ENCODE results near the gene KIAA1217. TPM values are rescaled to one million over a fixed set of nuclear protein-coding genes. Genes with fewer than 3 reads are reported as not detected.

KIAA1217 gene
- total and polyA plus RNA-seq, 3 donors from 2014 or later, result 40.0 to 197 (median 134) TPM

- no peak overlapping the region for H3K4me3 ChIP-seq
- no peaks in the 10 kb centered on the region for H3K36me3 ChIP-seq (ENCODE audit: low read depth, missing control alignments)
- 73 to 93% methylated on average over 1 of the region's 1 CpG for WGBS, 2 donors
- intact Hi-C loops (cut with DNase I; ENCODE audit: low total_unique reads), result loop anchor here (10.0 kb wide), 1 partner anchor 373 kb away; no protein-coding TSS in a partner anchor
- H3K27ac ChIP-seq, result no peak overlapping the region
- no peaks in the 10 kb centered on the region for H3K27me3 ChIP-seq
- no peak for DNase-seq
- no peaks in the 10 kb centered on the region for H3K4me1 ChIP-seq
- TF ChIP-seq POLR2A (IDR thresholded peaks at IDR 0.05) (no peak), CTCF (IDR thresholded peaks at IDR 0.05) (no peak)
- H3K9me3 ChIP-seq, result no peaks in the 10 kb centered on the region
These were observed 158.8 kb downstream of the KIAA1217 start for GRCh38 chr10:24367688-24368087.

GRCh38 chr10:24370877-24371276 lies 161.9 kb downstream of the KIAA1217 start:
- Histone ChIP-seq H3K4me1 (no peaks in the 10 kb centered on the region), H3K4me3 (no peak overlapping the region), H3K27me3 (no peaks in the 10 kb centered on the region), H3K27ac (no peak overlapping the region), H3K36me3 (ENCODE audit: low read depth, missing control alignments) (no peaks in the 10 kb centered on the region), H3K9me3 (no peaks in the 10 kb centered on the region)
- no peak for DNase-seq
- intact Hi-C loops (cut with DNase I; ENCODE audit: low total_unique reads), result no loop called here
- WGBS, 2 donors, result 93% methylated on average over 4 of the region's 4 CpGs
- TF ChIP-seq POLR2A (IDR thresholded peaks at IDR 0.05), result no peak
- no peak for TF ChIP-seq CTCF (IDR thresholded peaks at IDR 0.05)

- Histone ChIP-seq H3K4me1 (no peaks in the 10 kb centered on the region), H3K9me3 (no peaks in the 10 kb centered on the region), H3K36me3 (ENCODE audit: low read depth, missing control alignments) (no peaks in the 10 kb centered on the region), H3K4me3 (no peak overlapping the region), H3K27me3 (no peaks in the 10 kb centered on the region), H3K27ac (no peak overlapping the region)
- WGBS, 2 donors, result 53 to 56% methylated on average over 3 of the region's 3 CpGs
- TF ChIP-seq CTCF (IDR thresholded peaks at IDR 0.05) (no peak), POLR2A (IDR thresholded peaks at IDR 0.05) (no peak)
- intact Hi-C loops (cut with DNase I; ENCODE audit: low total_unique reads), result no loop called here
- DNase-seq, result no peak
These were observed 162.5 kb downstream of the KIAA1217 start for GRCh38 chr10:24371396-24371795.

GRCh38 chr10:24374134-24374915 lies 165.4 kb downstream of the KIAA1217 start:
- Histone ChIP-seq H3K27ac (no peak overlapping the region), H3K4me3 (no peak overlapping the region), H3K27me3 (no peaks in the 10 kb centered on the region), H3K4me1 (no peaks in the 10 kb centered on the region), H3K9me3 (no peaks in the 10 kb centered on the region), H3K36me3 (ENCODE audit: low read depth, missing control alignments) (no peaks in the 10 kb centered on the region)
- WGBS, 2 donors, result 39 to 47% methylated on average over 7 of the region's 7 CpGs
- TF ChIP-seq POLR2A (IDR thresholded peaks at IDR 0.05), result no peak
- no peak for TF ChIP-seq CTCF (IDR thresholded peaks at IDR 0.05)
- intact Hi-C loops (cut with DNase I; ENCODE audit: low total_unique reads), result no loop called here
- peak; percentile 41 for DNase-seq

GRCh38 chr10:24375510-24375909 lies 166.6 kb downstream of the KIAA1217 start:
- H3K27me3 ChIP-seq, result no peaks in the 10 kb centered on the region
- no peak overlapping the region for H3K4me3 ChIP-seq
- H3K27ac ChIP-seq, result no peak overlapping the region
- intact Hi-C loops (cut with DNase I; ENCODE audit: low total_unique reads), result no loop called here
- 93 to 97% methylated on average over 4 of the region's 4 CpGs for WGBS, 2 donors
- no peaks in the 10 kb centered on the region for H3K36me3 ChIP-seq (ENCODE audit: low read depth, missing control alignments)
- H3K9me3 ChIP-seq, result no peaks in the 10 kb centered on the region
- TF ChIP-seq POLR2A (IDR thresholded peaks at IDR 0.05) (no peak), CTCF (IDR thresholded peaks at IDR 0.05) (no peak)
- DNase-seq, result no peak
- no peaks in the 10 kb centered on the region for H3K4me1 ChIP-seq
